Measurements from ENCODE around the gene OR9Q1. TPM values are rescaled to one million over a fixed set of nuclear protein-coding genes. Genes with fewer than 3 reads are reported as not detected.

OR9Q1 gene
- total and polyA plus RNA-seq, 2 donors (not counting 1 experiment from before 2014, with no cell fraction given), result not detected

DNA sequence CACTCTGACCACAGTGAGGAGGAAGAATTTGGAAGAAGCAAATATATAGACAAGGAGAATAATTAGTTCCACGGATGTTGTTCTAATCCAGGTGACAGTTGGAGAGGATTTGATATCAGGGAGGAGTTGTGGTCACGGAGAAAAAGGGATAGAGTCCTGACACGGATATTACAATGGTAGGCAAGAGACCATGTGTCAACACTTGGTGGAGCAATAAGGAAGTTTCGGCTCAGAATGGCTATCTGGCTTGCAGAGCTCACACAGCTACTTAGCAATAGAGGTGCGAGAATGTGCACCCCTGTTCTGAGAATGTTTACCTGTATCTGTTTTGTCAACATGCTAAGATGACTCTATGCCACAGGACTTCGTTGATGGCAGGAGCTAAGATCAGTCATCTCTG is 154.8 kb downstream of the OR9Q1 start:
- Histone ChIP-seq H3K27me3 (ENCODE audit: control insufficient read depth, insufficient read depth, low read length) (no peaks in the 10 kb centered on the region), H3K4me2 (ENCODE audit: extremely low read depth, insufficient read depth, low read length) (no peak overlapping the region), H2AFZ (ENCODE audit: low read length) (no peak overlapping the region), H3K36me3 (ENCODE audit: control insufficient read depth, insufficient read depth, low read length) (no peaks in the 10 kb centered on the region), H3K4me3 (replicated peaks in 1 of 4; ENCODE audit: control extremely low read depth in 1 of 4, insufficient read depth in 1 of 4, low read depth in 3 of 4, low read length in 4 of 4) (no peak overlapping the region), H3K4me1 (ENCODE audit: control insufficient read depth, extremely low read depth, insufficient read depth, low read length) (no peaks in the 10 kb centered on the region), H3K27ac (ENCODE audit: insufficient read depth, low read length) (no peak overlapping the region), H4K20me1 (ENCODE audit: control insufficient read depth, extremely low read depth, insufficient read depth, low read length) (no peaks in the 10 kb centered on the region), H3K9me3 (ENCODE audit: control insufficient read depth, insufficient read depth, low read depth, low read length) (no peaks in the 10 kb centered on the region), H3K79me2 (ENCODE audit: control insufficient read depth, insufficient read depth, low read length) (no peaks in the 10 kb centered on the region), H3K9ac (ENCODE audit: insufficient read depth, low read length) (no peak overlapping the region)
- no peak for DNase-seq (ENCODE audit: low read depth in 2 of 2)
- no peak for TF ChIP-seq CTCF (conservative IDR thresholded peaks at IDR 0.05 in 1 of 2, IDR thresholded peaks at IDR 0.05 in 1 of 2; ENCODE audit: low read depth in 1 of 2, low read length in 2 of 2)
- TF ChIP-seq EZH2 (IDR thresholded peaks at IDR 0.05; ENCODE audit: low read length, missing control alignments), result no peak

DNA sequence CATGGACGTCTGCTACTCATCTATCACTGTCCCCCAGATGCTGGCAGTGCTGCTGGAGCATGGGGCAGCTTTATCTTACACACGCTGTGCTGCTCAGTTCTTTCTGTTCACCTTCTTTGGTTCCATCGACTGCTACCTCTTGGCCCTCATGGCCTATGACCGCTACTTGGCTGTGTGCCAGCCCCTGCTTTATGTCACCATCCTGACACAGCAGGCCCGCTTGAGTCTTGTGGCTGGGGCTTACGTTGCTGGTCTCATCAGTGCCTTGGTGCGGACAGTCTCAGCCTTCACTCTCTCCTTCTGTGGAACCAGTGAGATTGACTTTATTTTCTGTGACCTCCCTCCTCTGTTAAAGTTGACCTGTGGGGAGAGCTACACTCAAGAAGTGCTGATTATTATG is 156.0 kb downstream of the OR9Q1 start:
- Histone ChIP-seq H3K4me3 (replicated peaks in 1 of 4; ENCODE audit: control extremely low read depth in 1 of 4, insufficient read depth in 1 of 4, low read depth in 3 of 4, low read length in 4 of 4) (no peak overlapping the region), H3K9ac (ENCODE audit: insufficient read depth, low read length) (no peak overlapping the region), H3K4me2 (ENCODE audit: extremely low read depth, insufficient read depth, low read length) (no peak overlapping the region), H4K20me1 (ENCODE audit: control insufficient read depth, extremely low read depth, insufficient read depth, low read length) (no peaks in the 10 kb centered on the region), H3K27ac (ENCODE audit: insufficient read depth, low read length) (no peak overlapping the region), H3K27me3 (ENCODE audit: control insufficient read depth, insufficient read depth, low read length) (no peaks in the 10 kb centered on the region), H3K79me2 (ENCODE audit: control insufficient read depth, insufficient read depth, low read length) (no peaks in the 10 kb centered on the region), H3K4me1 (ENCODE audit: control insufficient read depth, extremely low read depth, insufficient read depth, low read length) (no peaks in the 10 kb centered on the region), H3K36me3 (ENCODE audit: control insufficient read depth, insufficient read depth, low read length) (no peaks in the 10 kb centered on the region), H3K9me3 (ENCODE audit: control insufficient read depth, insufficient read depth, low read depth, low read length) (no peaks in the 10 kb centered on the region), H2AFZ (ENCODE audit: low read length) (no peak overlapping the region)
- TF ChIP-seq CTCF (conservative IDR thresholded peaks at IDR 0.05 in 1 of 2, IDR thresholded peaks at IDR 0.05 in 1 of 2; ENCODE audit: low read depth in 1 of 2, low read length in 2 of 2) (no peak), EZH2 (IDR thresholded peaks at IDR 0.05; ENCODE audit: low read length, missing control alignments) (no peak)
- no peak for DNase-seq (ENCODE audit: low read depth in 2 of 2)

- H3K27me3 ChIP-seq (ENCODE audit: control insufficient read depth, insufficient read depth, low read length), result no peaks in the 10 kb centered on the region
- H3K4me3 ChIP-seq (replicated peaks in 1 of 4; ENCODE audit: control extremely low read depth in 1 of 4, insufficient read depth in 1 of 4, low read depth in 3 of 4, low read length in 4 of 4), result no peak overlapping the region
- no peak for TF ChIP-seq EZH2 (IDR thresholded peaks at IDR 0.05; ENCODE audit: low read length, missing control alignments)
- no peak for TF ChIP-seq CTCF (conservative IDR thresholded peaks at IDR 0.05 in 1 of 2, IDR thresholded peaks at IDR 0.05 in 1 of 2; ENCODE audit: low read depth in 1 of 2, low read length in 2 of 2)
- no peak overlapping the region for H3K27ac ChIP-seq (ENCODE audit: insufficient read depth, low read length)
- no peak overlapping the region for H3K4me2 ChIP-seq (ENCODE audit: extremely low read depth, insufficient read depth, low read length)
- H3K9me3 ChIP-seq (ENCODE audit: control insufficient read depth, insufficient read depth, low read depth, low read length), result no peaks in the 10 kb centered on the region
- no peaks in the 10 kb centered on the region for H3K4me1 ChIP-seq (ENCODE audit: control insufficient read depth, extremely low read depth, insufficient read depth, low read length)
- H2AFZ ChIP-seq (ENCODE audit: low read length), result no peak overlapping the region
- H4K20me1 ChIP-seq (ENCODE audit: control insufficient read depth, extremely low read depth, insufficient read depth, low read length), result no peaks in the 10 kb centered on the region
- no peaks in the 10 kb centered on the region for H3K36me3 ChIP-seq (ENCODE audit: control insufficient read depth, insufficient read depth, low read length)
- H3K79me2 ChIP-seq (ENCODE audit: control insufficient read depth, insufficient read depth, low read length), result no peaks in the 10 kb centered on the region
- no peak overlapping the region for H3K9ac ChIP-seq (ENCODE audit: insufficient read depth, low read length)
- DNase-seq (ENCODE audit: low read depth in 2 of 2), result no peak
Observed at GRCh38 chr11:58186938-58187337, 163.3 kb downstream of the OR9Q1 start.

Measured in fibroblast of lung (primary cell).